ENCODE measurements around the gene IFI27L2.

- no peak for TF ChIP-seq POLR2A (IDR thresholded peaks at IDR 0.05)
- TF ChIP-seq CTCF (IDR thresholded peaks at IDR 0.05): no peak
These were observed 13.8 kb downstream of the IFI27L2 start for GRCh38 chr14:94115631-94116030.

Measured in vagina (tissue), 2 donors.